Stimulated activated CD4-positive, alpha-beta T cell treated with anti-CD3 and anti-CD28 coated beads, Interleukin-4, amount 100 ng/mL, for 24 hours (primary cell): ENCODE data around the gene CELF2.
"Not testable (repeated sequence)": the region's sequence is repeated elsewhere in the genome, so short reads cannot be mapped to it uniquely, and the experiment has no call there.

Experiments
- DNase-seq: peaks from one replicate; pipeline ENCODE4 v3.0.0-alpha.2; 2020

CELF2 gene

DNA sequence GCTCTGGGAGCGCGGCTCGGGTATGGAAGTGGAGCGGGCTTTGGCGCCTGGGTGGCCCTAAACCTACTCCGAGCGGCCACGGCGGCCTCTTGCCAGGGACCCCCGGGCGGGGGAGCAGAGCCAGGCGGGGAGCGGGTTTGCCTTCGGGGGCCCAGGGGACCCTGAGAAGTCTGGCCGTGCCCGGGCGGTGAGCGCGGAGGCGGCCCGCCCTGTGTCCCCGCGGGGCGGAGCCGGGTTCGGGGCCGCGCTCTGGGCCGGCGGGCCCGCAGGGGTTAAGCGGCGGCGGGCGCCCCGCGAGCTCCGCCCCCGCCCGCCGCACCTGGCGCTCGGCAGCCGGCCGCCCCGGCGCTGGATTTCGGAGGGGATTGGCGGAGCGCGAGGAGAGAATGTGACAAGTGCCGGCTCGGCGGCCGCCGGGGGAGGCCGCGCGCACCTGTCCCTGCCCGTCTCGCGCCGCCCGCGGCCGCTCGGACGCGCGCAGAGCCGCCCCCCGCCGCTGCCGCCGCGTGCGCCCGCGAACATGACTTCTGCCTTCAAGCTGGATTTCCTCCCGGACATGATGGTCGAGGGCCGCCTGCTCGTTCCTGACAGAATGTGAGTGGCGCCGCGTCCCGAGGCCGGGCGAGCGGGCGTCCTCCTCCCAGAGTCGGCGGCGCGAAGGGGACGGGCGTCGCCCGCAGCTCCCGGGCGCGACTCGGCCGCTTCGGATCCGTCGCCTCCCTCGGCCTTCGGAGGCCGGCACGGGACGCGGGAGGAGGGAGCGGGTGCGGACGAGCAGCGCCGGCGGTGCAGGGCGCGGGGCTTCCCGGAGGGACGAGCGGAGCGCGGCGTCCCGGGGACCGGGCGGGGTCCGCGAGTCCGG, at the start of gene CELF2:
Gene CELF2, plus strand, starts transcription at position 303 of the 862 bp plus-strand sequence. Its CDS starts 218 bp downstream, at position 521.
- DNase-seq, result peak; percentile 38

DNA sequence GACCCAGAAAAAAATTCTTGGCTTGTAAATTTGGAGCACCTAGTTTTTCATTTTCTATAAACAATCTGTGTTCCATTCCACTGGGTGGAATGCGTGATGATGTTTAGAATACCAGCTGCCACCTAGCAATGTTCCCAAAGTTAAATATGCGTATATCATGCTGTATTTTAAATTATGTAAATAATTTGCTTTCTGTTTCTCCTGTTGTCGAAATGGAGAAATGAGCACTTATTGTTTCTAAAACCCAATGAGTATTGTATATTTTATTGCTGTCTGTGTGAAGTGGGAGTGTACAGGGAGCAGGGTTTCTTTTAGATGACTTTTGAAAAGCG, 49.4 kb upstream of the CELF2 start:
- DNase-seq, result no peak

DNA sequence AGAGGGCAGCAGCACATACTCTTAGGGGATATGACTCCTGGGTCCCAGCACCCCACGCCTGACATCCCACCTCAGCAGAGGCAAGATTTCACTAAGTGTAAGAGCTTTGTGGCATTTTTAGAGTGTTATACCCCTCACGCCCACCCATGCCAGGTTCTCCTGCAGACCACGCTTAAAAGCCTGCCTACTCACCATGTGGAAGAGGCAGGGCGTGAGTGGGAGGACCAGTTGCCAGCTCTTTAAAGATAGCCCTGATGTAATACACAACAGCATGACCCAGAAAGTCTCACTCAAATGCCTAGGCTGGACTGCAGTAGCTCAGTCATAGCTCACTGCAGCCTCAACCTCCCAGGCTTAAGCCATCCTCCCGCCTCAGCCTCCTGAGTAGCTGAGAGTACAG, 44.4 kb upstream of the CELF2 start:
- DNase-seq, result no peak

DNA sequence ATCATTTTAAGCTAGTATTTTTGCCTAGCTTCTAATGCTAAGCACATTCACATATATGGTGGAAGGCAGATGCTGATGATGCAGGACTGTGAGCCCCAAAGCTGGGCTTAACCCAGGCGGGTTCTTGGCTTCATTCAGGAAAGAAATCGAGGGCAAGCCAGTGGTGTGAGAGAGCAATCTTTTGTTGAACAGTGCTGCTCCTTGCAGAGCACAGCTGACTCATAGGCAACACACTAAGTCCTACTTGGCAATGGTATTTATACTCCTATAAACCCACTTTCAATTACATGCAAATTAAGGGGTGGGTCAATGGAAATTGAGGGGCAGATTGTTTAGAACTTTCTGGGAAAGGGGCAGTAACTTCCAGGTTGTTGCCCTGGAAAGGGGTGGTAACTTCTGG, 42.0 kb upstream of the CELF2 start:
- DNase-seq, result no peak

DNA sequence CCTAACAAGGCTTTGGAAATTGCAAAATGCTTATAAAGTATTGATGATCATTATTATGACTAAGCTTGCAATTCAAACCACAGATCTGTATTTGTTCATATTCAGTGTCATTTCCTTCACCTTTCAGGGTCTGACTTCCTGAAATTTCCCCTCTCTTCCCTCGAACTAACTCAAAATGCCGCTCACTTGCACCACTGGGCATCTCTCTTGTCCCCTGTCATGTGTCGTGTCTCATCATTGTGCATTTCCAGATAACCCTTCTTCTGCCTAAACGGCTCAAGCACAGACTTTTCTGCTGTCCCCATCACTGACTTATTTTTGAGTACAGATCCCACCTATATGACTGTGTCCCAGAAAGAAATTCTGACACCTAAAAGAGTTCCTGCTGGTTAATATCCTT, 41.0 kb upstream of the CELF2 start:
- no peak for DNase-seq

DNA sequence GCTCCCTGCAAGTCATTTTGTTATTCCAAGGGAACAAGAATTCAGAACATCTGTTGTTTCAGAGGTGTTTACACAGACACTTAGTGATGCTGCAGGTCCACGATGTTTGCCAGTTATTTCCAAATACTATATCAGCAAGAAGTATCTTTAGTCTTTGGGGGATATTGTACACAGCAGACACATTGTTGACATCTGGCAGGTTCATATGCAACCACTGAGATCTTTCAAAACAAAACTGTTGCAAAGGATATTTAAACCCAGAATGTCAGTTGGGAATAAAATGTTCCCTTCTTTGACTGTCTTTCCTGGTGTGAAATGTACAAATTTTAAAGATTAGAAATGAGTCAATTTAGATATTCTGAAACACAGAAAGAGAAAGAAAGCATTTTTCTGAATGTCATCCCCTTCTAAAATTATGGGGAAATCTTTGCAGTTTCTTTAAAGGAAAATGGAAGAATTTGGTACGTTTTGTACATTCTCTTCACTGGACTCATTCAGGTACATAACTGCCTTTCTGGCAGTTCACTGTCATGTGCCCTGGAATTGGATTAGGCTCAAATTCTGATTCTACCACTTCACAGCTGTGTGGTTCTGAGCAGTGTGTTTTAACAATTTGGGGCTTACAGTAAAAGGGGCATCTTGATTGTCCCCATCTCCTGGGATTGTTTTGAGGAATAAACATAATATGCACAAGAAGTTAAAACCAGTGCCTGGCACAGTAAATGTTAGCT, 40.3 kb upstream of the CELF2 start:
- no peak for DNase-seq

DNA sequence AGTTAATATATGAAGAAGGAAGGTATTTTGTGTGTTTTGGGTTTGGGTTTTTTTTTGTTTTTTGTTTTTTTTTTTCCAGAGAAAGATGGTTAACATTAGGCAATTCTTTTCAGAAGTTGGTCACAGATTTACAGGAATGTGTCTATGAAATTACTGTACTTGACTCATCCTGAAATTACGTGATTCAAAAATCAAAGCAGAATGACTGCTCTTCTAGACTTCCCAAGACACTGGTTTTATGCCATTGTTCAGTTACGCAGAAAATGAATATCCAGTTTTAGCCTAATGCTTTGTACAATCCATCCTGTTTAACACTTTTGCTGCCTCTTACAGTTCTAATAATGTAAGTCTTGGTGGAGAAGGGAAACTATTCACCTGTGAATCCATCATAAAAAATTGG, 39.7 kb upstream of the CELF2 start:
- no peak for DNase-seq

DNA sequence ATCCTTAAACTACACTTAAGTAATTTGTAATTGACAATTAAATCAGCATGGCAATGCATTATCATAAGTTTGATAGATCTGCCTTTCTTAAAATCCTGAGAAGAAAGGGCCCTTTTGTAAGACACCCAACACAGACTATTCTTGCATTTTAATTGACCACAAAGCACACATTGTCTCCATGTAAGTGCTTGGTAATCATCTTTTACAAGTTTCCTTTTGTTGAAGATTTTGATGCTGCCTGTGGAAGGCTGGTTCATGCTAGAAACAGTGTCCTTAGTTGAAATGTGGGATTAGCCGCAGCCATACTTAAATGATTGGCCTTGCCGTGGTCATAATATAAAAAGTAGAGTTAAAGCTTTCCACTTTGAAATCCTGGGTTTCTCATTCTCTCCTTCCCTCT, 32.3 kb upstream of the CELF2 start:
- no peak for DNase-seq

DNA sequence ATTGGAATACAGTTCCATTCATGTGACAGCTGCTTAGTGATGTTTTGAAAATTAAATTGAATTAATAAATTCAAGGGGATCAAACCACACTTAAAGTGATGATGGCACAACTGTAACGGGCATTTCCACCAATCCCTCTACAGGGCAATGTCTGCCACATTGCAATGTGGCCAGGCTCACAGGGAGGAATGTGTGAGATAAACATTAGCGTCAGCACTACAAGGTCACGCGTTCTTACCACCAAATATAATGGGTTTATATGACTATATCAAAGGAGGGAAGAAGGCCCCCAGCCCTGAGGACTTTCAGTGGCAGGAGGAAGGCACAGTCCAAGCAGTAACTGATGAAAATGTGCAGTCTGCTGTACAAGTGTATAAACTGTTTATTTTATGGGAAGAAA, 31.1 kb upstream of the CELF2 start:
- no peak for DNase-seq

DNA sequence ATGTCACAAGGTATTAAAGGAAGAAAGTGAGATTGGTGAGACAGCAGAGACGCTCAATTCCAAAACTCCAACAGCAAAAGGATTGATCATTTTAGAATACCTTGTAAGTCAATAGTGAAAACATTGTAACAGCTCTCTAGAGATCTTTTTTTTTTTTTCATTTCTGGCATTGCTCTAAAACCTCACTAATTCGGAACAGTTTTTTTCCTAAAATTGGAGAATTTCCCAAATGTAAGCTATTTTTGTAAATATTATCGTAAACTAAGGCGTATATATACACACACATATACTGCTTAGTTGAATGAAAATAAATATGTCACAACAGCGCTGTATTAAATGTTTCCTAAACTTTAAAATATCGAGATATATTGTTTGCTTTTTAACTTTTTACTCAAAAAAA, 30.6 kb upstream of the CELF2 start:
- DNase-seq, result no peak

DNA sequence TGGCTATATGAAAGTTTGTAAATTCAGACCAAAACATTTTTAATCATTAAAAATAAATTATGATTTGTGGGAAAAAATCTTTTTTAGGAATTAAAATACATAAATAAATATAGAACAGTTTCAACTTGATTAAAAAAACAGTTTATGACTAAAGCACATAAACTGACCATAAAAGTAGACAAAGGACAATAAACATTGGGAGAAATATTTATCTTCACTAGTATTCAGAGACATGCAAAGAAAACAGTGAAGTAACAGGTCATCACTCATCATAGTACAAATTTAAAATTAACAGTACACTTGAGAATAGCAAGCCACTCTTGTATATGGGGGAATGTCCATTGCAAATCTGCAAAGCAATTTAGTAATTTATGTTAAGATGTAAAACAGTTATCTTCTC, 28.0 kb upstream of the CELF2 start:
- DNase-seq, result no peak

DNA sequence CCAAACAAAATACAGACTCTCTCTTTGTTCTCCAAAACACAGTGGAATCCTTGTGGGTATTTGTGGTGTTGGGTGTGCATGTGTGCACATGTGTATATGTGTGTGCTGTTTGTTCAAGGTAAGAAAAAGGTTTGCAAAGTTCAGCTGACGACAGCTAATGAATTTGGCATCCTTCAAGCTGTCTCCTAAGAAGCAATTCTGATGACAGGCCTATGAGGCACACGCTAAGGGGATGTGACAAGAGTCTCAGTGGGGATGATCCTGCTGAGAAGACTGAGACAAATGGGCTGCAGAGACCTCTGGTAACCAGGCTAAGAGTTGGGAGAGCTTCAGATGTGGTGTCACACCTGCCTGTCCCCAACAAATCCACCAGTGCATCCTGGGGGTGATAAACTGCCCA, 26.5 kb upstream of the CELF2 start:
- no peak for DNase-seq

DNA sequence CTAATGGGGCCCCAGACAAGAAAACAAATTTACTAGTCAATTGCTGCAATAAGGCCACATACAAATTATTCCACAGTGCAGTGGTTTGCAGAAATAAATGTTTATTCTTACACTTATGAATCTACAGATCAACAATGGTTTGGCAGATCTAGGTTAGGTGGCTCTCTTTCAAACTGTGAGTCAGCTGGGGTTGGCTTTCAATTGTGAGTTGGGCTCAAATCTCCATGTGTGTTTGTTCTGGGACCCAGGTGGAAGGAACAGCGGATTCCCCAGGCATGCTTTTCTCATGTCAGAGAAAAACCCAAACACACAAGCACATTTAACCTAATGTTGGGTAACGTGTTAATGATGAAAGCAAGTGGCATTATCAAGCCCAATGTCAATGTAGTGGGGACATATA, 25.6 kb upstream of the CELF2 start:
- DNase-seq, result no peak

DNA sequence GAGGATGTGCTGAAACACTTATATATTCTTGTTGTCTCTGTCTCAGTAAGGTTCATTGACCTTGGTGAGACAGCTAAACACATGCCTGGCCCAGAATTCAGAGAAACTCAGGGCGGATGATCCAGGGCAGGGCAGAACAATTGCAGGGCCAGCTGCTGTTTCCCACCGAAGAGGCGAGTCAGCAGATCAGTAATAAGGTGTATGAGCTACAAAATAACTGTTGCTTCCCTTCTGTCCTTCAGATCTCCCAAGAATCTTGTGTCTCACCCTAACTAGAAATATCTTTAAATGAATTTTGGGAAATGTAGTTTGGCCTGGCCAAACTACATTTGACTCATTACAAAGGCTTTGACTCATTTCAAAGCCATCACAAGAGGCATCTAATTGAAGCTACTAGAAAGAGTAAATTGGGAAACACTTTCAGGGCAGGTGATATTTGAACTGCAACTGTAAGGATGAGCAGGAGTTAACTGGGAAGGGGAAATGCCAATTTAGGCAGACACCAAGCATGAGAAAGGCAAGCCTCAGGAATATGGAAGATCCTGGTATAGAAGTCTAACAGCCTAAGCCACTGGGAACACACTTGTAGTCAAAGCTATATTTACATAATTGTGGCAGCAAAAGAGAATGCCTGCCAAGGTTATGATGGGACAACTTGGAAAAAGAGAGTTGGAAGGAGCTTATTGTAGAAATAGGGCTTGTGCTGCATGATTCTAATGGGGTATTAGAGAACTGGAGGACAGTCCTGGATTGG, 24.5 kb upstream of the CELF2 start:
- no peak for DNase-seq

DNA sequence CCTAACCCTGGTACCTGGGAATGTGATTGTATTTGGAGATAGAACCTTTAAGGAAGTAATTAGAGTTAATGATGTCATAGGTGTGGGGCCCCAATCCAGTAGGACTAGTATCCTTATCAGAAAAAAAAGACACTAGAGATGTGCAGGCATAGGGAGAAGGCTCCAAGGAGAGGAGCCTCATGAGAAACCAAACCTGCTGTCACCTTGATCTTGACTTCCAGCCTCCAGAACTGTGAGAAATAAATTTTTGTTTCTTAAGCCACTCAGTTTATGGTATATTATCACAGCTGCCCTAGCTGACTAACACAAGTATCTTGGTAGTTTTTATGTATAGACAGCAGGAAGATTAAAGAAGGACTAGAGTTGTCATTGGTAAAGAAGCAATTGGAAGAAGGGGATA, 23.9 kb upstream of the CELF2 start:
- DNase-seq, result no peak

DNA sequence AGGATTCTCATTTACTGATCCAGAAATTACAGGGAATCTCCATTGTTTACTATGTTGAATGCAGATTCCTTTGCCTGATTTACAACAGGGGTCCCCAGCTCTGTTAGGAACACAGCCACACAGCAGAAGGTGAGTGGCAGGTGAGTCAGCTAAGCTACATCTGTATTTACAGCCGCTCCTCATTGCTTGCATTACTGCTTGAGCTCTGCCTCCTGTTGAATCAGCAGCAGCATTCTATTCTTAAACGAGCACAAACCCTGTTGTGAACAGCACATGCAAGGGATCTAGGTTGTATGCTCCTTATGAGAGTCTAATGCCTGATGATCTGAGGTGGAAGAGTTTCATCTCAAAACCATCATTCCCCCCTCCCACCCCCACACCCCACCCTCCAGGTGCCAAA, 23.3 kb upstream of the CELF2 start:
- DNase-seq, result no peak

DNA sequence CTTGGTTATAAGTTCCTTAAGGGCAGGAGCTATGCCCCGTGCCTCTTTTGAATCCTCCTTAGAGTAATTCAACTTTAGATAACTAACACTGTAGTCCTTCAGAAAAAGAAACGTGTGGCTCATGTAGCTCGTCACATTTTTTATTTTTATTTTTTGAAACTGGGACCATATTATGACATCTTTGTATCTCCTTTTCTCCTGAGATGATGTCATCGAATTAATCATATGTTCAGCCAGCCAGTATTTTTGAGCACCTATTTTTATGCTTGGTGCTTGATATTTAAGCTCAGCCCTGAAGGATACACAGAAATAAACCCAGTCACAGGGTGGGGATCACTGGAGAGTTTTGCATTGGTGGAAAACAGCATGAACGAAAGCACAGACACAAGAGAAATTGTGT, 22.6 kb upstream of the CELF2 start:
- DNase-seq, result no peak

DNA sequence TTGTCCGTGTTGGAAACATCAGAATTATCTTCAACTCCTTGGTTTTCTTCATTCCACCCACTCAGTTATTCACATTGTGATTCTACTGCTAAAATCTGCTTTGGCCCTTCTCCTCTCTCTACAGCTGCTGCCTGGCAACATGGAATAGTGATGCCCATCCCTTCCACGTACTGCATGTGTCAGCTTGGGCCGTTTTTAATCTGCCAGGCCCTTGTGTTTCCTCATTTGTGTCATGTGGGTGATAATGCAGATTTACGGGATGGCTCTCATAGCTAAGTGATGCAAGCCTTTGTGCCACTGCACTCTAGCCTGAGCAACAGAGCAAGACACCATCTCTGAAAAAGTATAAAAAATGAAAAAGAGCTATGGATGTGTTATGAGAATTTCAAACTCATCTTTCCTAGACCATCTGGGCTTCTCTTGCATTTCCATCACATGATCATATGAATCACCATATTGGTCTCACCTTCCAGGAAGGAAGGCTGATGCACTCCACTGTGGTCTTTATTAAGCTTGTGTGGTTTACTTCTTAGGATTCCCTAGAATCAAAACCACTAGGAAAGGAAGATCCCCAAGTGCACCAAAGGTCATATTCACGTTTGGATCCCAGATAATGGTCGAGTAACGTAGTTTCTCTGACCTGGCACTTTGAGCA, 20.6 kb upstream of the CELF2 start:
- DNase-seq, result no peak

DNA sequence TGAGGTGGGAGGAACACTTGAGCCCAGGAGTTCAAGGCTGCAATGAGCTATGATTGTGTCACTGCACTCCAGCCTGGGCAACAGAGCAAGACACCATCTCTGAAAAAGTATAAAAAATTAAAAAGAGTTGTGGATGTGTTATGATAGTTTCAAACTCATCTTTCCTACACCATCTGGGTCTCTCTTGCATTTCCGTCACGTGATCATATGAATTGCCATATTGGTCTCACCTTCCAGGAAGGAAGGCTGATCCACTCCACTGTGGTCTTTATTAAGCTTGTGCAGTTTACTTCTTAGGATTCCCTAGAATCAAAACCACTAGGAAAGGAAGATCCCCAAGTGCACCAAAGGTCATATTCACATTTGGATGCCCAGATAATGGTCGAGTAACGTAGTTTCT, 18.2 kb upstream of the CELF2 start:
- not testable (repeated sequence) for DNase-seq

DNA sequence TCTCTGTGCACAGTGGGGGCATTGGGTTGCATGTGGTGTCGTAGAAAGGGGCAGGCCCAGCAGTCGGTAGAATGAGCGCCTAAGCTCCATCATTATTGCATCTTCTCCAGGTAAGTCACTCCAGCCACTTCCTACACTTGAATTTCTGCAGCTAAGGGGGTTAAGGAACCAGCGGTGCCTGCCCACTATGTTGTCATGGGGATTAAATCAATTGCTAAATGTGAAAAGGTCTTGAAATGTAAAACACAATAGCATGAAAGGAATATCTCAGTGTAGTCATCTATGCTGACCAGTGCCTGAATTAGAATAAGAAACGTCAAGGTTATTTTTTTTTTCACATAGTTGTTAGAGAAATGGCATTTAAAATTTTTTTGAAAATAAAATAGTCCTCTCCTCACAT, 15.2 kb upstream of the CELF2 start:
- no peak for DNase-seq

DNA sequence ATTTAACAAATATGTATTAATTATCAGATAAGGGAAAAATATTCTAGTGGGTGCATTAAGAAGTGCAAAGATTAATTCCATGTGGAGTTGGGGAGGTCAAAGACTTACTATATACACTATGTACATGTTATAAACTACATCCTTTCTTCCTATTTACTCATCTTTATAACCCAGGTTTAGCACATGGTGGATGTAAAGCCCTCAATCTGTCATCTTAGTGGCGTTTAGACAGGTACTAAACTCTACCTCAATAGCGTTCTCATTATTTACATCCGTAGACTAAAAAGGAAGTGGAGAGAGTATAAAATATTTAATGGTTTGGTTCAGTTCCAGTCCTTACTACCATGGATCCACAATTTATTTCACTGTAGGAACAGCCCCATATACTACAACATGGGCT, 14.8 kb upstream of the CELF2 start:
- DNase-seq, result no peak

DNA sequence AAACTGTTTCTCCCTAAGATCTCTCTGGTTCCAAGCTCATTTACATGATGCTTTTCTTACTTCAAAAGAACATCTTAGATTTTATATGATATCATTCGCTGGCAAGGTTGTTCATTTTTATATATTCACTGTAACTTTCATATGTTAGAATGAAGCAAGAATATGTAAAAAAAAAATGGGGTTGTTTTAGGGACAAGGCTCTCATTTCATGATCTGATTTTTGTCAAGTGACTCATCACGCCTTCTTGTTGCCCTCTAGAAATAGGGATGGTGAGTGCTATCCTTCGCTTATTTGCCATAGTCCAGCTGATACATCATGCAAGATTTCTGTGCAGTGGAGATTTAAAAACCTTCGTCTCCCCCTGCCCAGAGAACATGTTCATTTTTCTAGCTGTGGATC, 14.0 kb upstream of the CELF2 start:
- no peak for DNase-seq
